IMR-90 (cell line): ENCODE measurements around the gene UBXN2A. TPM values are rescaled to one million over a fixed set of nuclear protein-coding genes. Genes with fewer than 3 reads are reported as not detected.

ENCODE experiments used
- ATAC-seq: fragments of 200-7000 bp; cut with Tn5 transposase; 2 replicates; pipeline ENCODE4 v1.9.1; 2020; ENCODE audit warnings: low read depth, mild to moderate bottlenecking, moderate library complexity
- BruUV-seq: library from RNA; stranded (reverse); fragments of 400-500 nt; replicated peaks from 2 replicates; lab custom pipeline; 2021; lab: Mats Ljungman, UMichigan
- CTCF ChIA-PET: fragments of 300-600 bp; formaldehyde crosslinking; extraction: SDS; loops from one replicate; lab custom pipeline; 2021; ENCODE audit warnings: antibody characterized with exemption; lab: Yijun Ruan, JAX
- POLR2A ChIA-PET: fragments of 300-600 bp; sonication (Branson Sonifier 250); formaldehyde crosslinking; loops from one replicate; lab custom pipeline; 2022; ENCODE audit warnings: antibody characterized with exemption; ENCODE audit not compliant: unreplicated experiment; lab: Charles Lee
- DNase-seq: peaks from one replicate; pipeline ENCODE4 v3.0.0; 2013
- H2AFZ ChIP-seq: replicated peaks from 2 replicates; pipeline ENCODE3; 2013; ENCODE audit warnings: low read length, mild to moderate bottlenecking; ENCODE audit not compliant: poor library complexity
- H2AK5ac ChIP-seq: 2 replicates; pipeline ENCODE4 v1.6.1; 2013; ENCODE audit warnings: low read depth, low read length, inconsistent platforms
- H2AK9ac ChIP-seq: replicated peaks from 2 replicates; pipeline ENCODE3; 2013; ENCODE audit warnings: mild to moderate bottlenecking, low read depth, low read length, moderate library complexity; ENCODE audit not compliant: poor library complexity
- H2BK120ac ChIP-seq: 2 replicates; pipeline ENCODE4 v1.6.1; 2013; ENCODE audit warnings: low read depth, low read length, inconsistent platforms
- H2BK15ac ChIP-seq: 3 replicates; pipeline ENCODE4 v1.6.1; 2013; ENCODE audit warnings: low read depth, low read length, inconsistent platforms
- H2BK20ac ChIP-seq: 2 replicates; pipeline ENCODE4 v1.6.1; 2013; ENCODE audit warnings: low read depth, mild to moderate bottlenecking, inconsistent platforms, low read length, moderate library complexity
- H2BK5ac ChIP-seq: 2 replicates; pipeline ENCODE4 v1.6.1; 2013; ENCODE audit warnings: mild to moderate bottlenecking, low read depth, low read length, inconsistent platforms; ENCODE audit not compliant: poor library complexity, severe bottlenecking
- H3K14ac ChIP-seq: replicated peaks from 2 replicates; pipeline ENCODE4 v1.6.1; 2013; ENCODE audit warnings: low read depth, low read length, inconsistent platforms
- H3K18ac ChIP-seq: 2 replicates; pipeline ENCODE4 v1.6.1; 2013; ENCODE audit warnings: low read depth, low read length, control low read depth
- H3K23ac ChIP-seq: 2 replicates; pipeline ENCODE4 v1.6.1; 2013; ENCODE audit warnings: low read depth, low read length, inconsistent platforms
- H3K27ac ChIP-seq: 2 replicates; pipeline ENCODE4 v1.5.1; 2013; ENCODE audit warnings: mild to moderate bottlenecking, control low read depth, low read length; ENCODE audit not compliant: insufficient read depth
- H3K27me3 ChIP-seq: 2 replicates; pipeline ENCODE4 v1.6.1; 2013; ENCODE audit warnings: low read length; ENCODE audit not compliant: control insufficient read depth, insufficient read depth
- H3K36me3 ChIP-seq: 2 replicates; pipeline ENCODE4 v1.6.1; 2013; ENCODE audit warnings: low read length, mixed read lengths; ENCODE audit not compliant: control insufficient read depth, insufficient read depth
- H3K4ac ChIP-seq: 2 replicates; pipeline ENCODE4 v1.6.1; 2013; ENCODE audit warnings: low read depth, low read length, inconsistent platforms
- H3K4me1 ChIP-seq: 2 replicates; pipeline ENCODE4 v1.6.1; 2013; ENCODE audit warnings: low read length, mixed read lengths; ENCODE audit not compliant: control insufficient read depth, insufficient read depth
- H3K4me2 ChIP-seq: 2 replicates; pipeline ENCODE4 v1.6.1; 2013; ENCODE audit warnings: low read depth, mild to moderate bottlenecking, control low read depth, low read length, moderate library complexity
- H3K4me3 ChIP-seq: 2 replicates; pipeline ENCODE4 v1.5.1; 2013; ENCODE audit warnings: low read depth, mild to moderate bottlenecking, control low read depth, low read length, moderate library complexity; ENCODE audit not compliant: insufficient read depth
- H3K56ac ChIP-seq: 2 replicates; pipeline ENCODE4 v1.6.1; 2013; ENCODE audit warnings: low read length, inconsistent platforms; ENCODE audit not compliant: insufficient read depth; ENCODE audit errors: extremely low read depth
- H3K79me1 ChIP-seq, 2 experiments: 2 replicates each; pipeline ENCODE4 v1.6.1; 2013; ENCODE audit warnings: low read length in 2 of 2, inconsistent platforms in 1 of 2, low read depth in 1 of 2
- H3K9ac ChIP-seq: 2 replicates; pipeline ENCODE4 v1.6.1; 2013; ENCODE audit warnings: low read depth, low read length, control low read depth
- H3K9me1 ChIP-seq: 2 replicates; pipeline ENCODE4 v1.6.1; 2013; ENCODE audit warnings: low read length, inconsistent platforms; ENCODE audit not compliant: insufficient read depth
- H3K9me3 ChIP-seq: 2 replicates; pipeline ENCODE4 v1.6.1; 2013; ENCODE audit warnings: low read length; ENCODE audit not compliant: control insufficient read depth, insufficient read depth
- H4K20me1 ChIP-seq: 2 replicates; pipeline ENCODE4 v1.6.1; 2013; ENCODE audit warnings: low read length, inconsistent platforms; ENCODE audit not compliant: insufficient read depth
- H4K5ac ChIP-seq: 2 replicates; pipeline ENCODE4 v1.6.1; 2013; ENCODE audit warnings: mild to moderate bottlenecking, low read depth, low read length, control low read depth
- H4K8ac ChIP-seq, 2 experiments: 2 replicates each; pipeline ENCODE4 v1.6.1; 2013; ENCODE audit warnings: low read depth in 2 of 2, low read length in 2 of 2, control low read depth in 1 of 2, inconsistent platforms in 1 of 2
- H4K91ac ChIP-seq: 2 replicates; pipeline ENCODE4 v1.6.1; 2013; ENCODE audit warnings: low read depth, low read length, inconsistent platforms; ENCODE audit not compliant: insufficient read depth
- BHLHE40 ChIP-seq: fragments of 150-350 bp; IDR thresholded peaks from 2 replicates; pipeline ENCODE4 v1.6.1; 2016; ENCODE audit warnings: mild to moderate bottlenecking, low read depth, low read length
- CEBPB ChIP-seq: IDR thresholded peaks from 2 replicates; pipeline ENCODE4 v1.6.1; 2012; ENCODE audit warnings: low read depth, low read length, improper control_type of control experiment
- CHD1 ChIP-seq: IDR thresholded peaks from 2 replicates; pipeline ENCODE4 v1.6.1; 2012; ENCODE audit warnings: low read depth, low read length, improper control_type of control experiment
- FOS ChIP-seq: fragments of 150-350 bp; IDR thresholded peaks from 2 replicates; pipeline ENCODE4 v1.6.1; 2016; ENCODE audit warnings: low read depth, low read length
- MAFK ChIP-seq: IDR thresholded peaks from 2 replicates; pipeline ENCODE4 v1.6.1; 2012; ENCODE audit warnings: low read depth, low read length, improper control_type of control experiment
- MAZ ChIP-seq: IDR thresholded peaks from 2 replicates; pipeline ENCODE4 v1.6.1; 2012; ENCODE audit warnings: low read depth, mild to moderate bottlenecking, low read length, improper control_type of control experiment, moderate library complexity, borderline replicate concordance
- MXI1 ChIP-seq: IDR thresholded peaks from 2 replicates; pipeline ENCODE4 v1.6.1; 2012; ENCODE audit warnings: low read depth, mild to moderate bottlenecking, low read length, moderate library complexity, borderline replicate concordance
- NFE2L2 ChIP-seq: fragments of 150-350 bp; IDR thresholded peaks from 2 replicates; pipeline ENCODE4 v1.6.1; 2016; ENCODE audit warnings: low read depth, mild to moderate bottlenecking, low read length
- POLR2A ChIP-seq: IDR thresholded peaks from 2 replicates; pipeline ENCODE4 v1.6.1; 2012; ENCODE audit warnings: mild to moderate bottlenecking, low read depth, low read length
- RAD21 ChIP-seq: IDR thresholded peaks from 2 replicates; pipeline ENCODE4 v1.6.1; 2012; ENCODE audit warnings: low read length, improper control_type of control experiment
- RCOR1 ChIP-seq: IDR thresholded peaks from 2 replicates; pipeline ENCODE4 v1.6.1; 2012; ENCODE audit warnings: mild to moderate bottlenecking, low read length, improper control_type of control experiment; ENCODE audit not compliant: insufficient replicate concordance
- RFX5 ChIP-seq: IDR thresholded peaks from 2 replicates; pipeline ENCODE4 v1.8.0; 2012; ENCODE audit warnings: low read depth, mild to moderate bottlenecking, low read length, moderate library complexity
- SMC3 ChIP-seq: fragments of 150-350 bp; IDR thresholded peaks from 2 replicates; pipeline ENCODE4 v1.6.1; 2016; ENCODE audit warnings: low read depth, mild to moderate bottlenecking, antibody characterized with exemption, low read length, moderate library complexity
- WGBS, 2 experiments: methylation state at CpG; one replicate each; pipeline versions ENCODE4 v1.1.5 to v1.1.7; 2013; ENCODE audit warnings: missing lambda C conversion rate in 2 of 2; ENCODE audit not compliant: insufficient read length in 1 of 2; ENCODE audit errors: extremely low coverage in 2 of 2; 5-methylcytosine and 5-hydroxymethylcytosine counted together
- dilution Hi-C: fragments of 300-500 bp; cut with HindIII; formaldehyde crosslinking; loops from one replicate; pipeline ENCODE4 v1.14.3; 2018; ENCODE audit warnings: low sequenced_read_pairs; ENCODE audit not compliant: unreplicated experiment
- in situ Hi-C: fragments of 300-500 bp; cut with MboI; formaldehyde crosslinking; loops from 3 replicates; pipeline ENCODE4 v1.14.3; 2019; ENCODE audit warnings: low sequenced_read_pairs, inconsistent platforms, mixed read lengths
- intact Hi-C: fragments of 100-400 bp; cut with micrococcal nuclease; formaldehyde crosslinking; loops from 2 replicates; pipeline ENCODE4 v1.10.0; 2022
- polyA plus RNA-seq, 3 experiments: library from polyadenylated mRNA; depleted of rRNA; stranded (reverse); fragments of >200 nt; gene quantifications; 2 replicates each; pipeline ENCODE4 v1.2.3, GENCODE V29; 2012; ENCODE audit warnings: low replicate concordance in 1 of 3
- total RNA-seq: library from RNA; depleted of rRNA; stranded (reverse); fragments of >200 nt; gene quantifications from 2 replicates; pipeline ENCODE4 v1.2.3, GENCODE V29; 2012
- TF ChIP-seq, protein P1 (sequence below): conservative IDR thresholded peaks from 2 replicates; pipeline ENCODE4 v1.5.1; 2012; ENCODE audit warnings: mild to moderate bottlenecking, low read depth, low read length, improper control_type of control experiment
- TF ChIP-seq, protein P2 (sequence below): fragments of 150-350 bp; IDR thresholded peaks from 2 replicates; pipeline ENCODE4 v1.6.1; 2017; ENCODE audit warnings: mild to moderate bottlenecking, antibody characterized with exemption, low read length, low read depth
- TF ChIP-seq, protein P3 (sequence below): fragments of 150-350 bp; IDR thresholded peaks from 2 replicates; pipeline ENCODE4 v1.6.1; 2016; ENCODE audit warnings: low read depth, mild to moderate bottlenecking, low read length, moderate library complexity, borderline replicate concordance

The UBXN2A gene
- total and polyA plus RNA-seq, 2 of the 4 experiments (the other 2 are of a cell fraction): 4.6 to 7.7 TPM

DNA sequence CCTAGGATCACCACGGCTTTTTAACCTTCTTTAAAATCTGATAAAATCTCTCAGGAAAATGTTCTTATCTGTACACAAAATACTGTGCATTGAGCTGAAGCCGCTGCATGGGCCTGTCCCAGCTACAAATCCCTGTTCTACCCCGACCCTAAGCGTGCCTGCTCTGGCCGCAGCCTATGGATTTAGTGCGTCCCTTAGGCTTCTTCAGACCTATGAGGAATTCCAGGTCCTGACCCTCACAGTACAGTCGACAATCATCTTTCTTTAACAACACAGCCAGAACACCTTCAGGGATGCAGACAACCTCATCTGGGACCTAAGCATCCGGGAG is 107.4 kb downstream of the UBXN2A start:
- Histone ChIP-seq H2AK9ac (peak overlapping the region; percentile 60), H3K27me3 (no peaks in the 10 kb centered on the region), H4K8ac (peak overlapping the region; percentile 94 to 97), H3K9ac (no peak overlapping the region), H3K14ac (peak overlapping the region; percentile 70; the same call in 1 of the 2 replicates), H3K4ac (peak overlapping the region; percentile 84), H4K5ac (peak overlapping the region; percentile 72), H2AFZ (peak overlapping the region; percentile 97), H3K9me3 (no peaks in the 10 kb centered on the region), H3K36me3 (no peaks in the 10 kb centered on the region), H3K18ac (no peak overlapping the region), H3K9me1 (peaks cover 8% of the 10 kb centered on the region), H3K56ac (peak overlapping the region; percentile 9; the same call in 1 of the 2 replicates), H3K79me1 (peaks cover 11 to 21% of the 10 kb centered on the region in 2 experiments; a peak in 3 of 4 replicates), H2BK20ac (no peak overlapping the region), H3K4me2 (peak overlapping the region; percentile 33), H3K23ac (no peak overlapping the region), H2AK5ac (peak overlapping the region; percentile 66), H3K27ac (no peak overlapping the region), H3K4me1 (no peaks in the 10 kb centered on the region), H4K20me1 (no peaks in the 10 kb centered on the region), H2BK120ac (peak overlapping the region; percentile 35; the same call in 1 of the 2 replicates), H3K4me3 (no peak overlapping the region), H2BK5ac (no peak overlapping the region), H4K91ac (peak overlapping the region; percentile 15; the same call in 1 of the 2 replicates), H2BK15ac (peak overlapping the region; percentile 56; the same call in 2 of the 3 replicates)
- in situ Hi-C loops: no loop called here
- dilution Hi-C loops: no loop called here
- no peak for TF ChIP-seq SMC3
- no peak for TF ChIP-seq POLR2A
- TF ChIP-seq NFE2L2: no peak
- no peak for TF ChIP-seq CEBPB
- TF ChIP-seq, protein P1, sequence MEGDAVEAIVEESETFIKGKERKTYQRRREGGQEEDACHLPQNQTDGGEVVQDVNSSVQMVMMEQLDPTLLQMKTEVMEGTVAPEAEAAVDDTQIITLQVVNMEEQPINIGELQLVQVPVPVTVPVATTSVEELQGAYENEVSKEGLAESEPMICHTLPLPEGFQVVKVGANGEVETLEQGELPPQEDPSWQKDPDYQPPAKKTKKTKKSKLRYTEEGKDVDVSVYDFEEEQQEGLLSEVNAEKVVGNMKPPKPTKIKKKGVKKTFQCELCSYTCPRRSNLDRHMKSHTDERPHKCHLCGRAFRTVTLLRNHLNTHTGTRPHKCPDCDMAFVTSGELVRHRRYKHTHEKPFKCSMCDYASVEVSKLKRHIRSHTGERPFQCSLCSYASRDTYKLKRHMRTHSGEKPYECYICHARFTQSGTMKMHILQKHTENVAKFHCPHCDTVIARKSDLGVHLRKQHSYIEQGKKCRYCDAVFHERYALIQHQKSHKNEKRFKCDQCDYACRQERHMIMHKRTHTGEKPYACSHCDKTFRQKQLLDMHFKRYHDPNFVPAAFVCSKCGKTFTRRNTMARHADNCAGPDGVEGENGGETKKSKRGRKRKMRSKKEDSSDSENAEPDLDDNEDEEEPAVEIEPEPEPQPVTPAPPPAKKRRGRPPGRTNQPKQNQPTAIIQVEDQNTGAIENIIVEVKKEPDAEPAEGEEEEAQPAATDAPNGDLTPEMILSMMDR: no peak
- no peak for TF ChIP-seq RFX5
- TF ChIP-seq, protein P2, sequence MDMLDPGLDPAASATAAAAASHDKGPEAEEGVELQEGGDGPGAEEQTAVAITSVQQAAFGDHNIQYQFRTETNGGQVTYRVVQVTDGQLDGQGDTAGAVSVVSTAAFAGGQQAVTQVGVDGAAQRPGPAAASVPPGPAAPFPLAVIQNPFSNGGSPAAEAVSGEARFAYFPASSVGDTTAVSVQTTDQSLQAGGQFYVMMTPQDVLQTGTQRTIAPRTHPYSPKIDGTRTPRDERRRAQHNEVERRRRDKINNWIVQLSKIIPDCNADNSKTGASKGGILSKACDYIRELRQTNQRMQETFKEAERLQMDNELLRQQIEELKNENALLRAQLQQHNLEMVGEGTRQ: no peak
- no peak for TF ChIP-seq MAFK
- no peak for TF ChIP-seq BHLHE40
- TF ChIP-seq MAZ: no peak
- TF ChIP-seq, protein P3, sequence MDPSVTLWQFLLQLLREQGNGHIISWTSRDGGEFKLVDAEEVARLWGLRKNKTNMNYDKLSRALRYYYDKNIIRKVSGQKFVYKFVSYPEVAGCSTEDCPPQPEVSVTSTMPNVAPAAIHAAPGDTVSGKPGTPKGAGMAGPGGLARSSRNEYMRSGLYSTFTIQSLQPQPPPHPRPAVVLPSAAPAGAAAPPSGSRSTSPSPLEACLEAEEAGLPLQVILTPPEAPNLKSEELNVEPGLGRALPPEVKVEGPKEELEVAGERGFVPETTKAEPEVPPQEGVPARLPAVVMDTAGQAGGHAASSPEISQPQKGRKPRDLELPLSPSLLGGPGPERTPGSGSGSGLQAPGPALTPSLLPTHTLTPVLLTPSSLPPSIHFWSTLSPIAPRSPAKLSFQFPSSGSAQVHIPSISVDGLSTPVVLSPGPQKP: no peak
- TF ChIP-seq RCOR1: no peak
- TF ChIP-seq RAD21: no peak
- TF ChIP-seq MXI1: no peak
- no peak for TF ChIP-seq CHD1
- TF ChIP-seq FOS: no peak
- WGBS, 2 experiments: 41% methylated on average over 4 of the region's 8 CpGs; no CpG with 5 or more reads in 1 of the 2 experiments
- ChIA-PET POLR2A (interaction anchor here (0.6 to 1.5 kb wide), 3 partner anchors 10 to 60 kb away, joined by 3 to 6 read pairs (median 5); no protein-coding TSS in a partner anchor), CTCF (interaction anchor here (0.6 to 1.1 kb wide), 3 partner anchors 12 to 63 kb away, joined by 3 to 4 read pairs (median 4); no protein-coding TSS in a partner anchor)
- intact Hi-C loops: loop anchor here (10.0 kb wide), 1 partner anchor 103 kb away; the partner anchor contains the start of gene UBXN2A
- no peak for ATAC-seq
- DNase-seq: no peak
- no TSS peak for BruUV-seq
